Cardiac fibroblast (primary cell): ENCODE results near the gene NDRG3.

Experiments
- DNase-seq, 2 donors: peaks; one replicate each; pipeline versions ENCODE4 v3.0.0 to v3.0.0-alpha.2; 2010; ENCODE audit warnings: low read depth in 2 of 2
- H3K4me3 ChIP-seq, 2 donors: replicated peaks in 1 of 2; 1 replicate in 1 of 2; 2 replicates in 1 of 2; pipeline ENCODE4 v1.5.1; 2011; ENCODE audit warnings: low read depth in 2 of 2, low read length in 2 of 2, mild to moderate bottlenecking in 2 of 2, moderate library complexity in 1 of 2
- TF ChIP-seq, protein P1 (sequence below): IDR thresholded peaks from one replicate; pipeline ENCODE4 v1.5.1; 2011; ENCODE audit warnings: low read depth, mild to moderate bottlenecking, low read length, inconsistent platforms

Gene NDRG3

DNA sequence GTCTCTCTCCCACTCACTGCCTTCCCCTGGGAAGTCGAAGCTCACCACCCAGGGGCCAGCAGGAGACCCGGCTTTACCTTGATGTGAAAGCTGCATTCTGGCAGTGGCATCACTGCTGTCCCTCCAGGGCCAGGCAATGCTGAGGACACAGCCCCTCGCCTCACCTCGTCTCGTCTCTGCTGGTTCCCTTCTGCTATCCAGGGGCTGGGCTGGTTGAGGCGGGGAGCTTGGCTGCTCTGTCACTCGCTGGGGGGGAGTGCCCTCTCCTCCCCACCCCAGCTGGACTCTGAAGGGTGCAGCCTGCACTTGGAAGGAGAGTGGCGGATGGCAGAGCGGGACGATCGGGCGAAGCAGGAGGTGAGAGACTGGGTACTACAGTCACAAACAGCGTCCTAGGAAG is 40.4 kb upstream of the NDRG3 start:
- no peak overlapping the region for H3K4me3 ChIP-seq
- TF ChIP-seq, protein P1, sequence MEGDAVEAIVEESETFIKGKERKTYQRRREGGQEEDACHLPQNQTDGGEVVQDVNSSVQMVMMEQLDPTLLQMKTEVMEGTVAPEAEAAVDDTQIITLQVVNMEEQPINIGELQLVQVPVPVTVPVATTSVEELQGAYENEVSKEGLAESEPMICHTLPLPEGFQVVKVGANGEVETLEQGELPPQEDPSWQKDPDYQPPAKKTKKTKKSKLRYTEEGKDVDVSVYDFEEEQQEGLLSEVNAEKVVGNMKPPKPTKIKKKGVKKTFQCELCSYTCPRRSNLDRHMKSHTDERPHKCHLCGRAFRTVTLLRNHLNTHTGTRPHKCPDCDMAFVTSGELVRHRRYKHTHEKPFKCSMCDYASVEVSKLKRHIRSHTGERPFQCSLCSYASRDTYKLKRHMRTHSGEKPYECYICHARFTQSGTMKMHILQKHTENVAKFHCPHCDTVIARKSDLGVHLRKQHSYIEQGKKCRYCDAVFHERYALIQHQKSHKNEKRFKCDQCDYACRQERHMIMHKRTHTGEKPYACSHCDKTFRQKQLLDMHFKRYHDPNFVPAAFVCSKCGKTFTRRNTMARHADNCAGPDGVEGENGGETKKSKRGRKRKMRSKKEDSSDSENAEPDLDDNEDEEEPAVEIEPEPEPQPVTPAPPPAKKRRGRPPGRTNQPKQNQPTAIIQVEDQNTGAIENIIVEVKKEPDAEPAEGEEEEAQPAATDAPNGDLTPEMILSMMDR: no peak
- DNase-seq: no peak

DNA sequence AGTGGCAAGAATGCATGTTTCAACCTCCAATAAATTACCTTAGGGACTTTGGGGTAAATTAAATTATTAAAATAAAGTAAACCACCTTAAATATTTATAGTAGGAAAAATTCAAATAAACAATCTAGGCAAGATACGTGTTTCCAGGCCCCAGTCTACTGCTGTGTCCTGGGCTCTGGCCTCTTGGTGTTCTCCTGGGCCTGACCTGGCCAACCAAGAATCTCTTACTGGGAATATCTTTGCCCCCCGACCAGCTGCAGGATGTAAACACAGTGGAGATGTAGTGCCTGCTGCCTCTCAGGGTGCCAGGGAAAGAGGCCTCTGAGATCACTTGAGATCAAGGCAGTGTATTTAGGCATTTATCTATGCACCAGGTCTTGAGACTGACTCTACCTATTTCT is 39.4 kb upstream of the NDRG3 start:
- H3K4me3 ChIP-seq: no peak overlapping the region
- DNase-seq: no peak

DNA sequence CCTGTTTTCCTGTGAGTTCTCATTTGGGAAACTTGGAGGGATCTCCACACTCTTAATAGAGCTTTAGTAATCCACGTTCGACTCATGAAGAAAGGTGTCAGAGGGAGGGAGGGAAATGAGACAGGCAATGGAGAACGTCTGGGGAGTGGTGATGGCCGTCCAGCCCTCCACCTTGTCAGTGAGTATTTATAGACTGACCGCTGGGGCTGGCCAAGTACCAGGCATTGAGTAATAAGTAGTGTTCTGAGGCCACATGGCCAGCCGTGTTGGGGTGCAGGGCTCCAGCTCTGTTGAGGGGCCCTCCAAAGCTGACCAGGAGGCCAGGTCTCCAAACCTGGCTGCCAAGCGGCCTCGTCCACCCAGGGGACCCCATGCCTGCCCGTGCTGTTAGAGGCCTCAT is 39.0 kb upstream of the NDRG3 start:
- TF ChIP-seq, protein P1: no peak
- no peak overlapping the region for H3K4me3 ChIP-seq
- peak; percentile 22 to 36 for DNase-seq

More for the DNA sequence above, 39.4 kb upstream of the NDRG3 start:
- TF ChIP-seq, protein P1: no peak

DNA sequence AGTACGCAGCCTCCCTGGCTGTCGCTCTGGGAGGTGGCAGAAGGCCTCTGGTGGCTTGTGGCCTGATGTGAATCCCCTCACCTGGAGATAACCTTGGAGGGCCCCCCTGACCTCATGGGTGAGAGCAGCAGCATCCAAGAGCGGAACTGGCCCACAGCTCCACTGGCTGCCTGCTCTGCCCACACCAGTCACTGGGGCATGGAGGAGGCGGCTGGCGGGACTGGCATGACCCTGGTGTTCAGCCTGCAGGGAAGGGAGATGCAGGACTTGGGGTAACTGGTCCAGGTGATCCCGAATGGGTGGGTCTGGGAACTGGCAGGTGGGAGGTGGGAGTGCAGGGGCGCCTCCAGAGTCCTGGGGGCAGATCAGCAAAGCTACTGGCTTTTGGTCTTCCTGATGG is 38.2 kb upstream of the NDRG3 start:
- H3K4me3 ChIP-seq: no peak overlapping the region
- no peak for DNase-seq
- TF ChIP-seq, protein P1: no peak

DNA sequence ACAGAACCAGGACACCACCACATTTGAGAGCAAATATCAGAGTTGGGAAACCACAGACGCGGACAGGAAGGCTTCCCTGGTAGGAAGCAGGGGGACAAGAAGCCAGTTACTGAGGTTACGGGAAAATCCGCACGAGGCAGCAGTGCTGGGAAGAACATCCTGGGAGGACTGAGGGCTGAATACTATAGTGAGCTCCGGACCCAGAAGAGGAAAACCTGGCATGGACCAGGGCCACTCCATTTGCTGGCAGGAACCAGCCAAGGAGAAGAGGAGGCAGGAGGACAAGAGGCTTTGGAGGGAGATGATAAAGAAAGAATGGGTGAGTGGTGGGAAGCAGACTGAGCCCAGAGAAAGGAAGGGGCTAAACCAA is 33.8 kb upstream of the NDRG3 start:
- no peak overlapping the region for H3K4me3 ChIP-seq
- TF ChIP-seq, protein P1: no peak
- no peak for DNase-seq

DNA sequence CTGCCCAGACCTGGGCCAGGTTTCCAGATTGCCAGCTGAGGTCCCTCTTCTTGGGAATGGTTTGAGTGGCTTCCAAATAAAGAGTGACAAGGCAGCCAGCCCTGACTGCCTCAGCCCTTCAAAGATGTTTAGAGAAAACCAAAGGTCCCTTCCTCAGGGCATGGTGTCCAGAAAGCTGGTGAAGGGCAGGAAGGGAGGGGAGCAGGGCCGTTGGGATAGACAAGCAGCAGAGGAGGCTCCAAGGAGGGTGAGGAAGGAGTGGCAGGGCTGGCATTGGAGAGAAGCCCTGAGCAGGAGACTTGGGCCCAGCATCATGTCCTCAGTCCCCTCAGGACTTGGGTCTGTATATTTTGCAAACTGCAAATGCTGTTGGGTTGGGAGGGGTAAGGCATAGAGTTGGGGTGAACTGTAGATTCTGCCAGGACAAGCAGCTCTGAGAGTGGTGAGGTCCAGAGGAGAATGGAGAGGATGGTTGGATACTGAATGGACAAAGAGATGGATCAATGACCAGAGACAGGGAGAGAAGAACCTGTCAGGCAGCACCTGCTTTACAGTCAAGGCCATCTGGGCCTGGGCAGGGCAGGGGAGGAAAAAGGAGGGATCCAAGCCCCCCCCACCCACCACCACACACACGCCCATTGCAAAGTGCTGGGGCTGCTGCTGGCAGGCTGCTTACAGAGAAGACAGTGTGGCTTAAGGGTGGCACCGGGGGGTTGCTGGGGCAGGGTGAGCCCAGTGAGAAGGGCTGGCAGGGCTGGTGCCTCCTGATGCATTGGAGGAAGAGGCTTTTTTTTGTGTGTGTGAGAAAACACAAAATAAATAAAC is 33.2 kb upstream of the NDRG3 start:
- no peak overlapping the region for H3K4me3 ChIP-seq
- TF ChIP-seq, protein P1: no peak
- no peak for DNase-seq

DNA sequence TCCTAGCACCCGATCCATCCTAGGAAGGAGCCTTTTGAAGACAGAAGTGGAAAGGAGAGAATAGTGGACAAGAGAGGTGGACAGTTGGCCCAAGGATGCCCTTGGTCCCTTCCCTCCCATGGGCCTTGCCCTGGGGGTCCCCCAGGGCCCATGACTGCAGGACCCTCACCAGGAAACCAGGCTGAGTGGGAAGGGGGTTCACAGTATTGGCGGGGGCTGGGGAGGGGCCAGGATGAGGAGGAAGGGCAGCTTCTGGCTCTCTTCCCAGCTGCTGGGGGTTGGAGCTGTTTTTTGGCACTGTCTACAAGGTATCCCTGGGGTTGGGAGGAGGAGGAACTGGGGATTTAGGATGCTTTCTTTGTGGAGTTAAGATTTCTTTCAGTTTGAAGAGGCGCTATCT is 31.7 kb upstream of the NDRG3 start:
- DNase-seq: no peak
- H3K4me3 ChIP-seq: no peak overlapping the region
- TF ChIP-seq, protein P1: no peak
